ENCODE measurements around the gene L3MBTL1.
"Not testable (repeated sequence)": the region's sequence is repeated elsewhere in the genome, so short reads cannot be mapped to it uniquely, and the experiment has no call there.

The L3MBTL1 gene

GRCh38 chr20:43492101-43492500 lies 15.4 kb upstream of the L3MBTL1 start:
- no peak overlapping the region for H2AFZ ChIP-seq (ENCODE audit: low read length)
- H3K9me2 ChIP-seq (replicated peaks; ENCODE audit: insufficient read depth, low read length), result no peaks in the 10 kb centered on the region
- no peaks in the 10 kb centered on the region for H4K20me1 ChIP-seq (ENCODE audit: insufficient read depth, low read length)
- no peak for TF ChIP-seq EZH2phosphoT487 (IDR thresholded peaks at IDR 0.05; ENCODE audit: low read length)
- H3K79me2 ChIP-seq (ENCODE audit: low read length), result no peaks in the 10 kb centered on the region
- no peaks in the 10 kb centered on the region for H3K9me3 ChIP-seq (replicated peaks; ENCODE audit: insufficient read depth, low read length)
- no peak overlapping the region for H3K9ac ChIP-seq (ENCODE audit: low read length)
- H3K27me3 ChIP-seq (replicated peaks; ENCODE audit: insufficient read depth, low read length), result no peaks in the 10 kb centered on the region
- no peak overlapping the region for H3K4me3 ChIP-seq (ENCODE audit: low read length)
- DNase-seq, result no peak
- no peaks in the 10 kb centered on the region for H3K4me1 ChIP-seq (ENCODE audit: low read length)
- H3F3A ChIP-seq (ENCODE audit: insufficient read depth, low read length), result no peaks in the 10 kb centered on the region
- no peak overlapping the region for H3K27ac ChIP-seq (ENCODE audit: low read length)
- no peaks in the 10 kb centered on the region for H3K36me3 ChIP-seq (replicated peaks; ENCODE audit: insufficient read depth, low read length)
- no peak overlapping the region for H3K4me2 ChIP-seq (ENCODE audit: low read depth, low read length)

DNA sequence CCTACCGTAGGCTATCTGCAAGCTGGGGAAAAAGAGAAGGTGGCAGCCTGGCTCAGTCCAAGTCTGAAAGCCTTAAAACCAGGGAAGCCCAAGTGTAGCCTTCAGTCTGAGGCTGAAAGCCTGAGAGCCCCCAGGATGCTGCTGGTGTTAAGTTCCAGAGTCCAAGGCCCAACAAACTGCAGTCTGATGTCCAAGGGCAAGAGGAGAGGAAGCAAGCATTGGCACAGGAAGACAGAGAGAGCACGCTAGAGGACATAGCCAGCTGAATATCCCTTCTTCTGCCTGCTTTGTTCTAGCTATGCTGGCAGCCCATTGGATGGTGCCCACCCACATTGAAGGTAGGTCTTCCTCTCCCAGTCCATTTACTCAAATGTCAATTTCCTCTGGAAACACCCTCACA lies 12.1 kb upstream of the L3MBTL1 start:
- Histone ChIP-seq H3K27me3 (replicated peaks; ENCODE audit: insufficient read depth, low read length) (no peaks in the 10 kb centered on the region), H3K4me2 (ENCODE audit: low read depth, low read length) (no peak overlapping the region), H3F3A (ENCODE audit: insufficient read depth, low read length) (no peaks in the 10 kb centered on the region), H3K4me1 (ENCODE audit: low read length) (no peaks in the 10 kb centered on the region), H3K9me3 (replicated peaks; ENCODE audit: insufficient read depth, low read length) (no peaks in the 10 kb centered on the region), H3K9ac (ENCODE audit: low read length) (no peak overlapping the region), H3K9me2 (replicated peaks; ENCODE audit: insufficient read depth, low read length) (no peaks in the 10 kb centered on the region), H3K27ac (ENCODE audit: low read length) (no peak overlapping the region), H2AFZ (ENCODE audit: low read length) (no peak overlapping the region), H4K20me1 (ENCODE audit: insufficient read depth, low read length) (no peaks in the 10 kb centered on the region), H3K36me3 (replicated peaks; ENCODE audit: insufficient read depth, low read length) (no peaks in the 10 kb centered on the region), H3K4me3 (ENCODE audit: low read length) (no peak overlapping the region), H3K79me2 (ENCODE audit: low read length) (no peaks in the 10 kb centered on the region)
- TF ChIP-seq, protein P1, sequence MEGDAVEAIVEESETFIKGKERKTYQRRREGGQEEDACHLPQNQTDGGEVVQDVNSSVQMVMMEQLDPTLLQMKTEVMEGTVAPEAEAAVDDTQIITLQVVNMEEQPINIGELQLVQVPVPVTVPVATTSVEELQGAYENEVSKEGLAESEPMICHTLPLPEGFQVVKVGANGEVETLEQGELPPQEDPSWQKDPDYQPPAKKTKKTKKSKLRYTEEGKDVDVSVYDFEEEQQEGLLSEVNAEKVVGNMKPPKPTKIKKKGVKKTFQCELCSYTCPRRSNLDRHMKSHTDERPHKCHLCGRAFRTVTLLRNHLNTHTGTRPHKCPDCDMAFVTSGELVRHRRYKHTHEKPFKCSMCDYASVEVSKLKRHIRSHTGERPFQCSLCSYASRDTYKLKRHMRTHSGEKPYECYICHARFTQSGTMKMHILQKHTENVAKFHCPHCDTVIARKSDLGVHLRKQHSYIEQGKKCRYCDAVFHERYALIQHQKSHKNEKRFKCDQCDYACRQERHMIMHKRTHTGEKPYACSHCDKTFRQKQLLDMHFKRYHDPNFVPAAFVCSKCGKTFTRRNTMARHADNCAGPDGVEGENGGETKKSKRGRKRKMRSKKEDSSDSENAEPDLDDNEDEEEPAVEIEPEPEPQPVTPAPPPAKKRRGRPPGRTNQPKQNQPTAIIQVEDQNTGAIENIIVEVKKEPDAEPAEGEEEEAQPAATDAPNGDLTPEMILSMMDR (IDR thresholded peaks at IDR 0.05; ENCODE audit: low read length), result no peak
- TF ChIP-seq EZH2 (optimal IDR thresholded peaks at IDR 0.05; ENCODE audit: low read depth, low read length) (no peak), EZH2phosphoT487 (IDR thresholded peaks at IDR 0.05; ENCODE audit: low read length) (no peak)
- no peak for DNase-seq

- not testable (repeated sequence) for H3K4me2 ChIP-seq (ENCODE audit: low read depth, low read length); H3K9me3 ChIP-seq (replicated peaks; ENCODE audit: insufficient read depth, low read length); H3K27ac ChIP-seq (ENCODE audit: low read length); H3K4me1 ChIP-seq (ENCODE audit: low read length); H4K20me1 ChIP-seq (ENCODE audit: insufficient read depth, low read length); H3F3A ChIP-seq (ENCODE audit: insufficient read depth, low read length); H3K9ac ChIP-seq (ENCODE audit: low read length); DNase-seq; H3K79me2 ChIP-seq (ENCODE audit: low read length); H3K36me3 ChIP-seq (replicated peaks; ENCODE audit: insufficient read depth, low read length); H3K4me3 ChIP-seq (ENCODE audit: low read length); H3K27me3 ChIP-seq (replicated peaks; ENCODE audit: insufficient read depth, low read length); H2AFZ ChIP-seq (ENCODE audit: low read length); H3K9me2 ChIP-seq (replicated peaks; ENCODE audit: insufficient read depth, low read length)
Observed at GRCh38 chr20:43502021-43502420, 5.5 kb upstream of the L3MBTL1 start.

DNA sequence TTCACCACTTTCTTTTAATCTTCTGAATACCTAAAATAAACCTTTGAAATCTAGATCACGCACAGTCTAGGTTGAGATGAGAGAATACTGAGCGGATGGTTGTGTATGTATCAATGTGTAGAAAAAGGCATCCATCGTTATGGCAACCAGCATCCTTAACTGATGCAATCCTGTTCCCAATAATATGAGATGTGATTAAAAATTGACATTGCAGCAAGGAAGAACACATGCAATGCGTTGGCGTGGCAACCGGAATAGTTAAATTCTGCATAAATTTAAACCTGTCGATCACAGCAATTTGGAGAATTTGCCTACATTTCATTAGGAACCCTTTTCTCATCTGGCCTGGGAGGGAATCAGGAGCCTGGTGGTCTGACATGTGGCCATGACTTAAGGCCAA lies 1.3 kb upstream of the L3MBTL1 start:
- Histone ChIP-seq H3K9me2 (replicated peaks; ENCODE audit: insufficient read depth, low read length) (no peaks in the 10 kb centered on the region), H3K9me3 (replicated peaks; ENCODE audit: insufficient read depth, low read length) (no peaks in the 10 kb centered on the region), H2AFZ (ENCODE audit: low read length) (no peak overlapping the region), H3F3A (ENCODE audit: insufficient read depth, low read length) (no peaks in the 10 kb centered on the region), H3K4me1 (ENCODE audit: low read length) (no peaks in the 10 kb centered on the region), H3K4me2 (ENCODE audit: low read depth, low read length) (no peak overlapping the region), H4K20me1 (ENCODE audit: insufficient read depth, low read length) (no peaks in the 10 kb centered on the region), H3K79me2 (ENCODE audit: low read length) (no peaks in the 10 kb centered on the region), H3K27me3 (replicated peaks; ENCODE audit: insufficient read depth, low read length) (0 out of 2 replicates have a peak, but pooled peaks cover 4% of the 10 kb centered on the region), H3K4me3 (ENCODE audit: low read length) (no peak overlapping the region), H3K27ac (ENCODE audit: low read length) (no peak overlapping the region), H3K36me3 (replicated peaks; ENCODE audit: insufficient read depth, low read length) (no peaks in the 10 kb centered on the region), H3K9ac (ENCODE audit: low read length) (no peak overlapping the region)
- TF ChIP-seq EZH2 (optimal IDR thresholded peaks at IDR 0.05; ENCODE audit: low read depth, low read length), result no peak
- no peak for TF ChIP-seq EZH2phosphoT487 (IDR thresholded peaks at IDR 0.05; ENCODE audit: low read length)
- TF ChIP-seq, protein P1 (IDR thresholded peaks at IDR 0.05; ENCODE audit: low read length), result no peak
- DNase-seq, result no peak
